GM19455 (cell line): ENCODE data around the gene ANKRD27.
"Not testable (repeated sequence)": the region's sequence is repeated elsewhere in the genome, so short reads cannot be mapped to it uniquely, and the experiment has no call there.

Source experiments
- ATAC-seq: cut with Tn5 transposase; IDR thresholded peaks from one replicate; pipeline ENCODE4 v1.9.1; 2021; ENCODE audit not compliant: unreplicated experiment

The ANKRD27 gene

GRCh38 chr19:32606289-32606688 is 68.7 kb downstream of the ANKRD27 start:
- no peak for ATAC-seq

GRCh38 chr19:32605544-32605943 is 69.4 kb downstream of the ANKRD27 start:
- no peak for ATAC-seq

GRCh38 chr19:32603961-32604360 is 71.0 kb downstream of the ANKRD27 start:
- no peak for ATAC-seq

GRCh38 chr19:32599736-32600157 is 75.2 kb downstream of the ANKRD27 start:
- no peak for ATAC-seq

GRCh38 chr19:32599258-32599657 is 75.7 kb downstream of the ANKRD27 start:
- ATAC-seq: no peak

- ATAC-seq: no peak
Observed at GRCh38 chr19:32598022-32598421, 77.0 kb downstream of the ANKRD27 start.

- ATAC-seq: no peak
Observed at GRCh38 chr19:32595491-32595890, 79.5 kb downstream of the ANKRD27 start.

GRCh38 chr19:32594021-32594420 is 81.0 kb downstream of the ANKRD27 start:
- no peak for ATAC-seq

- ATAC-seq: not testable (repeated sequence)
Observed at GRCh38 chr19:32587747-32588504, 87.1 kb downstream of the ANKRD27 start.

GRCh38 chr19:32581705-32582179 is 93.2 kb downstream of the ANKRD27 start:
- peak; percentile 12 for ATAC-seq

GRCh38 chr19:32580901-32581704 is 93.9 kb downstream of the ANKRD27 start, which contains the start of gene PDCD5:
Gene PDCD5, plus strand, starts transcription at chr19:32581190. Its CDS starts 72 bp downstream, at chr19:32581262.
- ATAC-seq: peak; percentile 88

- ATAC-seq: peak; percentile 31
Observed at GRCh38 chr19:32580353-32580900, 94.6 kb downstream of the ANKRD27 start.

GRCh38 chr19:32576790-32577189 is 98.2 kb downstream of the ANKRD27 start:
- no peak for ATAC-seq

GRCh38 chr19:32573492-32573794 is 101.5 kb downstream of the ANKRD27 start:
- no peak for ATAC-seq

- not testable (repeated sequence) for ATAC-seq
Observed at GRCh38 chr19:32572700-32573491, 102.1 kb downstream of the ANKRD27 start.

GRCh38 chr19:32571471-32572075 is 103.4 kb downstream of the ANKRD27 start:
- ATAC-seq: not testable (repeated sequence)

- ATAC-seq: no peak
Observed at GRCh38 chr19:32570081-32570785, 104.7 kb downstream of the ANKRD27 start.

- ATAC-seq: no peak
Observed at GRCh38 chr19:32567486-32567885, 107.5 kb downstream of the ANKRD27 start.

GRCh38 chr19:32566246-32566830 is 108.6 kb downstream of the ANKRD27 start:
- ATAC-seq: no peak

GRCh38 chr19:32563761-32564160 is 111.2 kb downstream of the ANKRD27 start:
- ATAC-seq: no peak
